ENCODE results near the gene PRKRA.
"Not testable (repeated sequence)": the region's sequence is repeated elsewhere in the genome, so short reads cannot be mapped to it uniquely, and the experiment has no call there.

The PRKRA gene

DNA sequence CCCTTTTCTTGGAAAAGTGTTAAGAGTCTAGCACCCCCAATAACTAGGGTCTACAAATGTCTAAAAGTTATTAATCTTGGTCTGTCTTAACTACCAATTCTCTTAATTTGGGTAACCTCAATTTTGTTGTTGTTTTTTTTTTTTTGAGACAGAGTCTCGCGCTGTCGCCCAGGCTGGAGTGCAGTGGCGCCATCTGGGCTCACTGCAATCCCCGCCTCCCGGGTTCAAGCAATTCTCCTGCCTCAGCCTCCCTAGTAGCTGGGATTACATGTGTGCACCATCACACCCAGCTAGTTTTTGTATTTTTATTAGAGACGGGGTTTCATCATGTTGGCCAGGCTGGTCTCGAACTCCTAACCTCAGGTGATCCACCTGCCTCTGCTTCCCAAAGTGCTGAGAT lies 38.5 kb downstream of the PRKRA start:
- H3K27ac ChIP-seq (ENCODE audit: low read depth, low read length); H3K4me3 ChIP-seq (ENCODE audit: low read length); H3K9me3 ChIP-seq (ENCODE audit: insufficient read depth, low read depth, low read length); H3K27me3 ChIP-seq (ENCODE audit: insufficient read depth, low read length); H3K9ac ChIP-seq (ENCODE audit: low read depth, low read length); H3K36me3 ChIP-seq (ENCODE audit: insufficient read depth, low read length); H3K4me1 ChIP-seq (ENCODE audit: insufficient read depth, low read length): not testable (repeated sequence)
- WGBS, result 94% methylated on average over 8 of the region's 8 CpGs

- no peaks in the 10 kb centered on the region for H3K4me1 ChIP-seq (ENCODE audit: insufficient read depth, low read length)
- no peaks in the 10 kb centered on the region for H3K9me3 ChIP-seq (ENCODE audit: insufficient read depth, low read depth, low read length)
- no peaks in the 10 kb centered on the region for H3K27me3 ChIP-seq (ENCODE audit: insufficient read depth, low read length)
- H3K9ac ChIP-seq (ENCODE audit: low read depth, low read length), result no peak overlapping the region
- H3K36me3 ChIP-seq (ENCODE audit: insufficient read depth, low read length), result no peaks in the 10 kb centered on the region
- no peak overlapping the region for H3K4me3 ChIP-seq (ENCODE audit: low read length)
- WGBS, result 75% methylated on average over 3 of the region's 3 CpGs
- no peak overlapping the region for H3K27ac ChIP-seq (ENCODE audit: low read depth, low read length)
These were observed 38.9 kb downstream of the PRKRA start for GRCh38 chr2:178412047-178412446.

DNA sequence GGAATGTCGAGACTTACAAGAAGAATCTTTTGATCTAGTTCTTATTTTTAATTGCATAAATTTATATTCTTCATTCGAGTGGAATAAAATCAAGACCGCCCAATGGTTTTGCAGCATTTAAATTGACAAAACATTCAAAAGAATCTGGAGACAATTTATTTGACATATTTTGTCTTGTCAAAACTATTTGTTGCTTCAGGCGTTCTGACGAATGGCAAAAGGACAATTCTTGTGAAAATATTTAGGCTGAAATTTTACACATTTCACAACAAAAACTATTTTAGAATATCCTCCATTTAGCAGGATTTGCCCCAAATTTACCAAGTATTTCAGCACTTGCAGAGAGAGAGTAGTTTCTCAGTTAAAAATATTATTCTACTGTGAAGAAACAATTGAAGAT lies 41.7 kb downstream of the PRKRA start:
- Histone ChIP-seq H3K9me3 (ENCODE audit: insufficient read depth, low read depth, low read length) (no peaks in the 10 kb centered on the region), H3K4me1 (ENCODE audit: insufficient read depth, low read length) (0 out of 2 replicates have a peak, but pooled peaks cover under 1% of the 10 kb centered on the region), H3K27ac (ENCODE audit: low read depth, low read length) (no peak overlapping the region), H3K4me3 (ENCODE audit: low read length) (no peak overlapping the region), H3K9ac (ENCODE audit: low read depth, low read length) (no peak overlapping the region), H3K36me3 (ENCODE audit: insufficient read depth, low read length) (no peaks in the 10 kb centered on the region), H3K27me3 (ENCODE audit: insufficient read depth, low read length) (no peaks in the 10 kb centered on the region)
- 100% methylated on average over 3 of the region's 5 CpGs for whole genome bisulfite sequencing

DNA sequence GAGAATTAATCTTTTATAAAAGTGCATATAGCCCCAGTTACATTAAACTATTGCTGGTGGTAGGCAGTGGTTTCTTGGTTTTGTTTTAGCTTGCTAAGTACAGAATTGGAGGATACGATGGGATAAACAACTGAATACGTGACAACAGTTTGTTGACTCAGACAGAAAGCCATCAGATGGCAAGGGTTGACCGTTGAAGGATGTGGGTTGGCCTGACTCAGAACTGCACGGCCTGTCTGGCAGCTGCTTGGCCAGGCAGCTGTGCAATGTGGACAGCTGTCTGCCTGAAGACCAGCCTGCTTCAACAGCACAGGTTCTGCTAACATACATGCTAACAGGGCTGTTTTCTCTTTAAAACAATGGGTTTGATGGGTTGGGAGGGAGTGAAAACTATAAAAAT lies 46.6 kb downstream of the PRKRA start:
- no peak overlapping the region for H3K9ac ChIP-seq (ENCODE audit: low read depth, low read length)
- no peak overlapping the region for H3K4me3 ChIP-seq (ENCODE audit: low read length)
- 0 out of 2 replicates have a peak, but pooled peaks cover 6% of the 10 kb centered on the region for H3K4me1 ChIP-seq (ENCODE audit: insufficient read depth, low read length)
- H3K36me3 ChIP-seq (ENCODE audit: insufficient read depth, low read length), result no peaks in the 10 kb centered on the region
- WGBS, result 80% methylated on average over 4 of the region's 4 CpGs
- no peaks in the 10 kb centered on the region for H3K9me3 ChIP-seq (ENCODE audit: insufficient read depth, low read depth, low read length)
- no peak overlapping the region for H3K27ac ChIP-seq (ENCODE audit: low read depth, low read length)
- no peaks in the 10 kb centered on the region for H3K27me3 ChIP-seq (ENCODE audit: insufficient read depth, low read length)

GRCh38 chr2:178403671-178404306 lies 47.2 kb downstream of the PRKRA start:
- H3K9ac ChIP-seq (ENCODE audit: low read depth, low read length), result no peak overlapping the region
- no peaks in the 10 kb centered on the region for H3K36me3 ChIP-seq (ENCODE audit: insufficient read depth, low read length)
- no peak overlapping the region for H3K27ac ChIP-seq (ENCODE audit: low read depth, low read length)
- 0 out of 2 replicates have a peak, but pooled peaks cover 6% of the 10 kb centered on the region for H3K4me1 ChIP-seq (ENCODE audit: insufficient read depth, low read length)
- H3K9me3 ChIP-seq (ENCODE audit: insufficient read depth, low read depth, low read length), result no peaks in the 10 kb centered on the region
- WGBS, result 55% methylated on average over 1 of the region's 3 CpGs
- H3K27me3 ChIP-seq (ENCODE audit: insufficient read depth, low read length), result no peaks in the 10 kb centered on the region
- no peak overlapping the region for H3K4me3 ChIP-seq (ENCODE audit: low read length)

DNA sequence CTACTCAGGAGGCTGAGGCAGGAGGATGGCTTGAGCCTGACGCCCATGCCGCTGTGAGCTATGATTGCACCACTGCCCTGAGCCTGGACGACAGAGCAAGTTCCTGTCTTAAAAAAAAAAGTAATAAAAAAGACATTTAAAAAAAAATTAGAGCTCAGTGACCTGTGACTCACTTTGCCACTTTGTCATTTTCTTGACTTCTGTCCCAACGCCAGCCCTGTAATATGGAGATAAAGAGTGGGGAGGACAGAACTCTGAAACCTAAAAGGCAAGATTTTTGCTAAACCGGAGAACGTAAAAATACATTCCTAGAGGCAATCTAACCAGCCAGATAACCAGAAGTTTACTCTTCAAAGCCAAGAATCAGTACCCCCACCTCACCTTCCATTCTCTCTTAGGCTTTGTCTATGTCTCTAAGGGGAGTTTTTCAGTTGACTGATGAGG lies 49.0 kb downstream of the PRKRA start:
- H3K27ac ChIP-seq (ENCODE audit: low read depth, low read length), result no peak overlapping the region
- WGBS, result 94% methylated on average over 5 of the region's 6 CpGs
- H3K4me3 ChIP-seq (ENCODE audit: low read length), result no peak overlapping the region
- H3K9me3 ChIP-seq (ENCODE audit: insufficient read depth, low read depth, low read length), result no peaks in the 10 kb centered on the region
- H3K36me3 ChIP-seq (ENCODE audit: insufficient read depth, low read length), result no peaks in the 10 kb centered on the region
- no peaks in the 10 kb centered on the region for H3K27me3 ChIP-seq (ENCODE audit: insufficient read depth, low read length)
- H3K4me1 ChIP-seq (ENCODE audit: insufficient read depth, low read length), result 0 out of 2 replicates have a peak, but pooled peaks cover 6% of the 10 kb centered on the region
- no peak overlapping the region for H3K9ac ChIP-seq (ENCODE audit: low read depth, low read length)

- WGBS, result 28% methylated on average over 6 of the region's 7 CpGs
These were observed 53.9 kb downstream of the PRKRA start for GRCh38 chr2:178397002-178397605.

GRCh38 chr2:178395941-178396570 lies 54.9 kb downstream of the PRKRA start:
- no peaks in the 10 kb centered on the region for H3K9me3 ChIP-seq (ENCODE audit: insufficient read depth, low read depth, low read length)
- 97% methylated on average over 7 of the region's 8 CpGs for WGBS

More at GRCh38 chr2:178397002-178397605, 53.9 kb downstream of the PRKRA start:
- H3K27ac ChIP-seq (ENCODE audit: low read depth, low read length), result no peak overlapping the region
- no peak overlapping the region for H3K9ac ChIP-seq (ENCODE audit: low read depth, low read length)
- no peaks in the 10 kb centered on the region for H3K27me3 ChIP-seq (ENCODE audit: insufficient read depth, low read length)
- H3K9me3 ChIP-seq (ENCODE audit: insufficient read depth, low read depth, low read length), result no peaks in the 10 kb centered on the region
- H3K36me3 ChIP-seq (ENCODE audit: insufficient read depth, low read length), result no peaks in the 10 kb centered on the region
- H3K4me1 ChIP-seq (ENCODE audit: insufficient read depth, low read length), result no peaks in the 10 kb centered on the region
- H3K4me3 ChIP-seq (ENCODE audit: low read length), result no peak overlapping the region

DNA sequence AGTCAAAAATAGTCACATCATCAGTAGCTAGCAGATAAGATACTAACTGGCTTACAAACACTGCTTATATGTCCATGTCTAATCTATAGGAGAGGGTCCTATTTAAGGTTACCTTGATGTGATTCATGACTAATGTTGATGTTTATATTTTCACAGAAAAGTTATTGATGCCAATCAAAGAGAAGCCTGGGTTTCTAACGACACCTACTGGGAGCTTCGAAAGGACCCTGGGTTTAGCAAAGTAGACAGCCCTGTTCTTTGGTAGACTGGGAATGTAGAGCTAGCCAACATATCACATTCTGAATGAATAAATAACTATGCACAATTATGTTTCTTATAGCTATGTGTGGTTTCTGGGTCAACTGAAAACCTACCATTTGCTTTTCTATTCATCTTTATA lies 55.7 kb downstream of the PRKRA start:
- 97% methylated on average over 2 of the region's 2 CpGs for WGBS
- Histone ChIP-seq H3K4me1 (ENCODE audit: insufficient read depth, low read length) (no peaks in the 10 kb centered on the region), H3K4me3 (ENCODE audit: low read length) (no peak overlapping the region), H3K36me3 (ENCODE audit: insufficient read depth, low read length) (no peaks in the 10 kb centered on the region), H3K27me3 (ENCODE audit: insufficient read depth, low read length) (no peaks in the 10 kb centered on the region), H3K9me3 (ENCODE audit: insufficient read depth, low read depth, low read length) (no peaks in the 10 kb centered on the region), H3K27ac (ENCODE audit: low read depth, low read length) (no peak overlapping the region), H3K9ac (ENCODE audit: low read depth, low read length) (no peak overlapping the region)

More at GRCh38 chr2:178395941-178396570, 54.9 kb downstream of the PRKRA start:
- Histone ChIP-seq H3K36me3 (ENCODE audit: insufficient read depth, low read length) (no peaks in the 10 kb centered on the region), H3K4me3 (ENCODE audit: low read length) (no peak overlapping the region), H3K9ac (ENCODE audit: low read depth, low read length) (no peak overlapping the region), H3K27ac (ENCODE audit: low read depth, low read length) (no peak overlapping the region), H3K4me1 (ENCODE audit: insufficient read depth, low read length) (no peaks in the 10 kb centered on the region), H3K27me3 (ENCODE audit: insufficient read depth, low read length) (no peaks in the 10 kb centered on the region)

GRCh38 chr2:178394859-178395258 lies 56.1 kb downstream of the PRKRA start:
- Histone ChIP-seq H3K27me3 (ENCODE audit: insufficient read depth, low read length) (no peaks in the 10 kb centered on the region), H3K4me3 (ENCODE audit: low read length) (no peak overlapping the region), H3K27ac (ENCODE audit: low read depth, low read length) (no peak overlapping the region), H3K36me3 (ENCODE audit: insufficient read depth, low read length) (no peaks in the 10 kb centered on the region), H3K4me1 (ENCODE audit: insufficient read depth, low read length) (no peaks in the 10 kb centered on the region), H3K9ac (ENCODE audit: low read depth, low read length) (no peak overlapping the region), H3K9me3 (ENCODE audit: insufficient read depth, low read depth, low read length) (no peaks in the 10 kb centered on the region)

DNA sequence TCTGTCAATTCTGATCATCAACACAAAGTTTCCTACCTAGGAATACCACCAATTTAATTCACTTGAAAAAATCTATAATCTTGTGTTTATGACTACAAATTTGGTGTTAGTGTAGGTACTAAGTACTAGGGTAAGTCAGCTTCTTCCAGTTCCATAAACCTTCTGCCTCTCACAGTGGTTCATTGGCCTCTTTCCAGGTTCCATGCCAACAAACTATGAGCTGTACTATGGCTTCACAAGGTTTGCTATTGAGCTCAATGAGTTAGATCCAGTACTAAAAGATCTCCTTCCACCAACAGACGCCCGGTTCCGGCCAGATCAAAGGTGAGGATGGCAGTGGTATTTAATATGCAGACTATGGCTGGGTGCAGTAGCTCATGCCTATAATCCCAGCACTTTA lies 58.8 kb downstream of the PRKRA start:
- Histone ChIP-seq H3K9ac (ENCODE audit: low read depth, low read length) (no peak overlapping the region), H3K27me3 (ENCODE audit: insufficient read depth, low read length) (no peaks in the 10 kb centered on the region), H3K27ac (ENCODE audit: low read depth, low read length) (no peak overlapping the region), H3K9me3 (ENCODE audit: insufficient read depth, low read depth, low read length) (no peaks in the 10 kb centered on the region), H3K36me3 (ENCODE audit: insufficient read depth, low read length) (0 out of 2 replicates have a peak, but pooled peaks cover 5% of the 10 kb centered on the region), H3K4me3 (ENCODE audit: low read length) (no peak overlapping the region), H3K4me1 (ENCODE audit: insufficient read depth, low read length) (no peaks in the 10 kb centered on the region)
- 85% methylated on average over 3 of the region's 3 CpGs for whole genome bisulfite sequencing
